MM.1S (cell line): ENCODE measurements around the gene NUS1.

Experiments
- DNase-seq: peaks from one replicate; pipeline ENCODE4 v3.0.0-alpha.2; 2015
- H2AFZ ChIP-seq: fragments of 300-600 bp; sonication (generic); 2 replicates; pipeline ENCODE4 v1.6.0; 2016; ENCODE audit warnings: antibody characterized with exemption, low read length
- H3F3A ChIP-seq: fragments of 300-600 bp; sonication (generic); 2 replicates; pipeline ENCODE4 v1.6.1; 2016; ENCODE audit warnings: mild to moderate bottlenecking, antibody characterized with exemption, low read length, moderate library complexity, mixed read lengths; ENCODE audit not compliant: insufficient read depth
- H3K27ac ChIP-seq: fragments of 300-600 bp; sonication (generic); 2 replicates; pipeline ENCODE4 v1.5.1; 2016; ENCODE audit warnings: mild to moderate bottlenecking, low read length
- H3K27me3 ChIP-seq: fragments of 300-600 bp; sonication (generic); replicated peaks from 2 replicates; pipeline ENCODE4 v1.6.0; 2016; ENCODE audit warnings: low read length; ENCODE audit not compliant: insufficient read depth
- H3K36me3 ChIP-seq: fragments of 300-600 bp; sonication (generic); replicated peaks from 2 replicates; pipeline ENCODE4 v1.6.1; 2016; ENCODE audit warnings: mild to moderate bottlenecking, low read length, mixed read lengths; ENCODE audit not compliant: insufficient read depth
- H3K4me1 ChIP-seq: fragments of 300-600 bp; sonication (generic); 2 replicates; pipeline ENCODE4 v1.6.1; 2016; ENCODE audit warnings: low read length, mixed read lengths
- H3K4me2 ChIP-seq: fragments of 300-600 bp; sonication (generic); 2 replicates; pipeline ENCODE4 v1.6.0; 2016; ENCODE audit warnings: low read depth, low read length
- H3K4me3 ChIP-seq: fragments of 300-600 bp; sonication (generic); 2 replicates; pipeline ENCODE4 v1.5.1; 2016; ENCODE audit warnings: low read length, mixed read lengths
- H3K79me2 ChIP-seq: fragments of 300-600 bp; sonication (generic); 2 replicates; pipeline ENCODE4 v1.6.1; 2016; ENCODE audit warnings: mixed run types, low read length, mixed read lengths
- H3K9ac ChIP-seq: fragments of 300-600 bp; sonication (generic); 2 replicates; pipeline ENCODE4 v1.6.1; 2016; ENCODE audit warnings: low read length, mixed read lengths
- H3K9me2 ChIP-seq: fragments of 300-600 bp; sonication (generic); replicated peaks from 2 replicates; pipeline ENCODE4 v1.6.1; 2016; ENCODE audit warnings: mild to moderate bottlenecking, low read length, mixed read lengths; ENCODE audit not compliant: insufficient read depth
- H3K9me3 ChIP-seq: fragments of 300-600 bp; sonication (generic); replicated peaks from 2 replicates; pipeline ENCODE4 v1.6.1; 2016; ENCODE audit warnings: mild to moderate bottlenecking, low read length, mixed read lengths; ENCODE audit not compliant: insufficient read depth
- H4K20me1 ChIP-seq: fragments of 300-600 bp; sonication (generic); 2 replicates; pipeline ENCODE4 v1.6.1; 2016; ENCODE audit warnings: mild to moderate bottlenecking, low read length, moderate library complexity, mixed read lengths; ENCODE audit not compliant: insufficient read depth
- CTCF ChIP-seq: fragments of 300-600 bp; sonication (generic); IDR thresholded peaks from 2 replicates; pipeline ENCODE4 v1.5.1; 2016; ENCODE audit warnings: antibody characterized with exemption, low read length, mixed read lengths
- EZH2 ChIP-seq: fragments of 300-600 bp; sonication (generic); optimal IDR thresholded peaks from 2 replicates; pipeline ENCODE3; 2017; ENCODE audit warnings: low read depth, mild to moderate bottlenecking, antibody characterized with exemption, low read length, mixed read lengths
- EZH2phosphoT487 ChIP-seq: fragments of 300-600 bp; sonication (generic); IDR thresholded peaks from 2 replicates; pipeline ENCODE4 v1.6.1; 2018; ENCODE audit warnings: antibody characterized with exemption, low read length

Gene NUS1

GRCh38 chr6:117674991-117675657 lies at the start of gene NUS1:
Gene NUS1, plus strand, starts transcription at chr6:117675469. Its CDS starts 202 bp downstream, at chr6:117675671.
- Histone ChIP-seq H3K4me3 (peak within 1 kb of the TSS; percentile 88), H3K27ac (no peak within 1 kb of the TSS), H3K36me3 (no peaks in the 10 kb centered on the region), H3K4me1 (peaks cover 8% of the 10 kb centered on the region; the same call in 1 of the 2 replicates), H3K9me2 (no peaks in the 10 kb centered on the region), H3K79me2 (peaks cover 47% of the 10 kb centered on the region), H2AFZ (peak within 1 kb of the TSS; percentile 99), H4K20me1 (peaks cover 9% of the 10 kb centered on the region; the same call in 1 of the 2 replicates), H3K9ac (peak within 1 kb of the TSS; percentile 74; the same call in 1 of the 2 replicates), H3K27me3 (no peaks in the 10 kb centered on the region), H3F3A (no peaks in the 10 kb centered on the region), H3K4me2 (peak within 1 kb of the TSS; percentile 99), H3K9me3 (no peaks in the 10 kb centered on the region)
- peak; percentile 85 for TF ChIP-seq CTCF
- no peak for TF ChIP-seq EZH2
- no peak for TF ChIP-seq EZH2phosphoT487
- DNase-seq = peak; percentile 98

GRCh38 chr6:117627533-117627932 lies 47.7 kb upstream of the NUS1 start:
- Histone ChIP-seq H3K27ac (no peak overlapping the region), H3K9me3 (no peaks in the 10 kb centered on the region), H3K36me3 (no peaks in the 10 kb centered on the region)

GRCh38 chr6:117629119-117629660 lies 46.1 kb upstream of the NUS1 start:
- Histone ChIP-seq H2AFZ (no peak overlapping the region), H3K4me1 (no peaks in the 10 kb centered on the region), H3K9me3 (no peaks in the 10 kb centered on the region), H3K4me3 (no peak overlapping the region), H3K36me3 (no peaks in the 10 kb centered on the region), H3K9me2 (no peaks in the 10 kb centered on the region), H3K79me2 (no peaks in the 10 kb centered on the region), H4K20me1 (no peaks in the 10 kb centered on the region), H3K4me2 (no peak overlapping the region), H3K27me3 (no peaks in the 10 kb centered on the region), H3K27ac (no peak overlapping the region), H3F3A (no peaks in the 10 kb centered on the region), H3K9ac (no peak overlapping the region)
- DNase-seq = no peak
- TF ChIP-seq EZH2phosphoT487 (no peak), EZH2 (no peak), CTCF (no peak)

More at GRCh38 chr6:117627533-117627932, 47.7 kb upstream of the NUS1 start:
- no peak for DNase-seq
- Histone ChIP-seq H3K4me2 (no peak overlapping the region), H3K27me3 (no peaks in the 10 kb centered on the region), H3K9ac (no peak overlapping the region), H3F3A (no peaks in the 10 kb centered on the region), H3K79me2 (no peaks in the 10 kb centered on the region), H3K4me1 (no peaks in the 10 kb centered on the region), H3K9me2 (no peaks in the 10 kb centered on the region), H4K20me1 (no peaks in the 10 kb centered on the region), H3K4me3 (no peak overlapping the region), H2AFZ (no peak overlapping the region)
- TF ChIP-seq EZH2phosphoT487 (no peak), EZH2 (no peak), CTCF (no peak)
